GM18873 (cell line): ENCODE data around the gene XIRP1.
"Not testable (repeated sequence)": the region's sequence is repeated elsewhere in the genome, so short reads cannot be mapped to it uniquely, and the experiment has no call there.

Source experiments
- ATAC-seq: cut with Tn5 transposase; IDR thresholded peaks from one replicate; pipeline ENCODE4 v1.9.1; 2021; ENCODE audit warnings: mild to moderate bottlenecking, moderate library complexity, moderate number of reproducible peaks; ENCODE audit not compliant: unreplicated experiment, low FRiP score

Gene XIRP1

GRCh38 chr3:39192490-39193092 is at the start of gene XIRP1:
TSS of gene XIRP1 (minus strand) at chr3:39192595. CDS start at chr3:39189445, 3,150 bp downstream.
- no peak for ATAC-seq

- ATAC-seq: no peak
Observed at GRCh38 chr3:39241561-39241960, 49.2 kb upstream of the XIRP1 start.

- ATAC-seq: no peak
Observed at GRCh38 chr3:39237027-39237426, 44.6 kb upstream of the XIRP1 start.

- no peak for ATAC-seq
Observed at GRCh38 chr3:39234651-39235050, 42.3 kb upstream of the XIRP1 start.

- no peak for ATAC-seq
Observed at GRCh38 chr3:39232859-39233258, 40.5 kb upstream of the XIRP1 start.

GRCh38 chr3:39230453-39230852 is 38.1 kb upstream of the XIRP1 start:
- ATAC-seq: no peak

GRCh38 chr3:39228496-39228895 is 36.1 kb upstream of the XIRP1 start:
- ATAC-seq: no peak

GRCh38 chr3:39227596-39227995 is 35.2 kb upstream of the XIRP1 start:
- not testable (repeated sequence) for ATAC-seq

- no peak for ATAC-seq
Observed at GRCh38 chr3:39226106-39226741, 33.8 kb upstream of the XIRP1 start.

- ATAC-seq: no peak
Observed at GRCh38 chr3:39224288-39224687, 31.9 kb upstream of the XIRP1 start.

GRCh38 chr3:39222939-39223338 is 30.5 kb upstream of the XIRP1 start:
- no peak for ATAC-seq

GRCh38 chr3:39222462-39222861 is 30.1 kb upstream of the XIRP1 start:
- no peak for ATAC-seq

GRCh38 chr3:39221141-39221530 is 28.7 kb upstream of the XIRP1 start:
- ATAC-seq: no peak

- no peak for ATAC-seq
Observed at GRCh38 chr3:39220407-39221140, 28.2 kb upstream of the XIRP1 start.

GRCh38 chr3:39219702-39220101 is 27.3 kb upstream of the XIRP1 start:
- ATAC-seq: no peak

GRCh38 chr3:39216176-39216790 is 23.9 kb upstream of the XIRP1 start:
- ATAC-seq: peak; percentile 98

- ATAC-seq: no peak
Observed at GRCh38 chr3:39213613-39214012, 21.2 kb upstream of the XIRP1 start.

GRCh38 chr3:39212665-39213064 is 20.3 kb upstream of the XIRP1 start:
- ATAC-seq: no peak

- no peak for ATAC-seq
Observed at GRCh38 chr3:39211332-39212130, 19.1 kb upstream of the XIRP1 start.

- no peak for ATAC-seq
Observed at GRCh38 chr3:39210078-39210477, 17.7 kb upstream of the XIRP1 start.
